AG04449 (cell line): ENCODE data around the gene ATP6V0A4.

Experiments used
- CTCF ChIA-PET: fragments of 350-600 bp; formaldehyde crosslinking; extraction: SDS; loops from one replicate; lab custom pipeline; 2021; ENCODE audit warnings: antibody characterized with exemption; lab: Yijun Ruan, JAX
- POLR2A ChIA-PET: fragments of 400-600, 350-600 bp; formaldehyde crosslinking; extraction: SDS; loops from one replicate; lab custom pipeline; 2020; ENCODE audit warnings: antibody characterized with exemption, inconsistent platforms; lab: Yijun Ruan, JAX
- DNase-seq: peaks from one replicate; pipeline ENCODE4 v3.0.0-alpha.2; 2010; ENCODE audit warnings: low read depth, low spot score
- H3K4me3 ChIP-seq: 2 replicates; pipeline ENCODE4 v1.5.1; 2011; ENCODE audit warnings: low read depth, mild to moderate bottlenecking, control low read depth, low read length
- TF ChIP-seq, protein P1 (sequence below): IDR thresholded peaks from one replicate; pipeline ENCODE4 v1.5.1; 2011; ENCODE audit warnings: mild to moderate bottlenecking, moderate library complexity, low read length, control low read depth, inconsistent platforms; ENCODE audit not compliant: insufficient read depth; ENCODE audit errors: missing control alignments

Gene ATP6V0A4

DNA sequence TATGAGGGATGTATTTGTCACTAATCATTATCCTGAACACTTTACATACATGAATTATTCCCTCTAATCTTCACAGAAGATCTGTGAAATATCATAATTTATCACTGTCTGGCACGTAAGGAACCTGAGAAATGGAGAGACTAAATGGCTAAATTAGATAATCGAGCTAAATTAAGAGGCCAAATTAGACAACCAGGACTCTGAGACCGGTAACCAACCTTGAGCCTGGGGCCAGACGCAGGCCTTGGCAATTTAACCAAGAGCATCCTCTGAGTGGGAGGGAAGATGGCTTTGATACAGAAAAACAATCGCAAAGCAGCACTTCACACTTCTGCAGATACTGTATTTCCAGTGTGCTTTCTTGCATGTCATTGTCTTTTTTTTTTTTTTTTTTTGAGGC lies 118.2 kb downstream of the ATP6V0A4 start:
- CTCF ChIA-PET = no interaction called here
- no peak for DNase-seq
- H3K4me3 ChIP-seq = no peak overlapping the region
- TF ChIP-seq, protein P1, sequence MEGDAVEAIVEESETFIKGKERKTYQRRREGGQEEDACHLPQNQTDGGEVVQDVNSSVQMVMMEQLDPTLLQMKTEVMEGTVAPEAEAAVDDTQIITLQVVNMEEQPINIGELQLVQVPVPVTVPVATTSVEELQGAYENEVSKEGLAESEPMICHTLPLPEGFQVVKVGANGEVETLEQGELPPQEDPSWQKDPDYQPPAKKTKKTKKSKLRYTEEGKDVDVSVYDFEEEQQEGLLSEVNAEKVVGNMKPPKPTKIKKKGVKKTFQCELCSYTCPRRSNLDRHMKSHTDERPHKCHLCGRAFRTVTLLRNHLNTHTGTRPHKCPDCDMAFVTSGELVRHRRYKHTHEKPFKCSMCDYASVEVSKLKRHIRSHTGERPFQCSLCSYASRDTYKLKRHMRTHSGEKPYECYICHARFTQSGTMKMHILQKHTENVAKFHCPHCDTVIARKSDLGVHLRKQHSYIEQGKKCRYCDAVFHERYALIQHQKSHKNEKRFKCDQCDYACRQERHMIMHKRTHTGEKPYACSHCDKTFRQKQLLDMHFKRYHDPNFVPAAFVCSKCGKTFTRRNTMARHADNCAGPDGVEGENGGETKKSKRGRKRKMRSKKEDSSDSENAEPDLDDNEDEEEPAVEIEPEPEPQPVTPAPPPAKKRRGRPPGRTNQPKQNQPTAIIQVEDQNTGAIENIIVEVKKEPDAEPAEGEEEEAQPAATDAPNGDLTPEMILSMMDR = no peak
- POLR2A ChIA-PET = no interaction called here

DNA sequence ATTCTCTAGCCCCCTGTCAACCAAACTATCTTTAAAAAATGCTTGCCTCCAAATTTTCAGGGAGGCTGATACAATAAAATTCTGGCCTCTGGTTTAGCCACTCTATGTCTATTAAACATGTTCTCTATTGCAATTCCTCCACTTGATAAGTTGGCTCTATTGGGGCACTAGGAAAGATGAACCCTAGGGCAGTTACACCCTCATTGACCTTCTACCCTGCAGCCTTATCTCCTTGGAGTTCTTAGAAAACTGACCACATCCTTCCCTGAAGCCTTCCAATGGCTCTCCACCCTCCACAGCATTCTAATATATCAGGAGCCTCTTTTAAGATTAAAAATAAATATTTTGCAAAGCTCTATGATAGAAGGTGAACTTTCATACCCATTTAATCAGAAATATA lies 127.4 kb downstream of the ATP6V0A4 start:
- no peak overlapping the region for H3K4me3 ChIP-seq
- TF ChIP-seq, protein P1 = no peak
- DNase-seq = no peak
- POLR2A ChIA-PET = no interaction called here
- CTCF ChIA-PET = no interaction called here

DNA sequence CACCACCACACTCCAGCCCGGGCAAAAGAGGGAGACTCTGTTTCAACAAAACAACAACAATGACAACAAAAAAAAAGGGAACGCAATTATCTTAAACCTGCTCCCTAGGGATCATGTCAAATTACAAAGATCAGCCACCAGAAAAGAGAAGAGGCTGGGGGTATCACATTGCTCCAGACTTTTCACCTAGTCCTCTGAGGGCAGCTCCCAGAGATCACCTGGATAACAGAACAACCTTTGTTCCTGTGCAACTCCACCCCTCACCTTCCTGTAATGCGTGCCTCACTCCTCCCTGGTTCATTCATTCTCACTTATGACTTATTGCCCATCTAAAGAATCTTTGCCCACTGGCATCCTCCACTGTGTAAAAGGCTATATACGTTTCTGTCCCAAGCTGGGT lies 128.6 kb downstream of the ATP6V0A4 start:
- H3K4me3 ChIP-seq = no peak overlapping the region
- TF ChIP-seq, protein P1 = no peak
- no peak for DNase-seq
- ChIA-PET CTCF (no interaction called here), POLR2A (interaction anchor here (0.7 kb wide), 1 partner anchor 90 kb away, joined by 3 read pairs; no protein-coding TSS in a partner anchor)

DNA sequence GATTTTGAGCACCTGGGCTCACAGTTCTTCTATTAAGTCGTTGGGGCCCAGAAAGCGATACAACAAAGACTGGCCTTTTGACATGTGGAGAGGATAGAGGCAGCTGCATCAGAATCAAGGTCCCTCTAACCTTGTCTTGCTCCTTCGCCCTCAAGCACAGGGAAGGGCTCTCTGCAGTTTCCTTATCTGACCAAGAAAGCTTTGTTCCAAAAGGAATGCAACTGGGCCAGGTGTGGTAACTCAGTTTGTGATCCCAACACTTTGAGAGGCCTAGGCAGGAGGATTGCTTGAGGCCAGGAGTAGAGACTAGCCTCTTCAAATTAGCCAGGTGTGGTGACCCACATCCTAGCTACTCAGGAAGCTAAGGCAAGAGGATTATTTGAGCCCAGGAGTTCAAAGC lies 129.1 kb downstream of the ATP6V0A4 start:
- CTCF ChIA-PET = no interaction called here
- POLR2A ChIA-PET = no interaction called here
- no peak for DNase-seq
- H3K4me3 ChIP-seq = no peak overlapping the region
- TF ChIP-seq, protein P1 = no peak

DNA sequence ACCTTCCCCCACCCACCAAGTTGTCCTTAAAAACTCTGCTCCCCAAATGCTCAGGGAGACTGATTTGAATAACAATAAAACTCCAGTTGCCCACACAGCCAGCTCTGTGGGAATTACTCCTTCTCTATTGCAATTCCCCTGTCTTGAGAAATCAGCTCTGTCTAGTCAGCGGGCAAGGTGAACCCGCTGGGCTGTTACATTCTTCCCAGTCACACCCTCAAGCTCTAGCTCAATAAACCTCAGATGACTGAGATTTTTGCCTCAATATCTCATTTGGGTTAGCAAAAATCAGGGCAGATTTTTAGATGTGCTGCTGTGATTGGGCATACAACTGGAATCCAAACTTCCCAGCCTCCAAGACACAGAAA lies 129.8 kb downstream of the ATP6V0A4 start:
- DNase-seq = no peak
- no peak overlapping the region for H3K4me3 ChIP-seq
- ChIA-PET CTCF (no interaction called here), POLR2A (no interaction called here)
- TF ChIP-seq, protein P1 = no peak

DNA sequence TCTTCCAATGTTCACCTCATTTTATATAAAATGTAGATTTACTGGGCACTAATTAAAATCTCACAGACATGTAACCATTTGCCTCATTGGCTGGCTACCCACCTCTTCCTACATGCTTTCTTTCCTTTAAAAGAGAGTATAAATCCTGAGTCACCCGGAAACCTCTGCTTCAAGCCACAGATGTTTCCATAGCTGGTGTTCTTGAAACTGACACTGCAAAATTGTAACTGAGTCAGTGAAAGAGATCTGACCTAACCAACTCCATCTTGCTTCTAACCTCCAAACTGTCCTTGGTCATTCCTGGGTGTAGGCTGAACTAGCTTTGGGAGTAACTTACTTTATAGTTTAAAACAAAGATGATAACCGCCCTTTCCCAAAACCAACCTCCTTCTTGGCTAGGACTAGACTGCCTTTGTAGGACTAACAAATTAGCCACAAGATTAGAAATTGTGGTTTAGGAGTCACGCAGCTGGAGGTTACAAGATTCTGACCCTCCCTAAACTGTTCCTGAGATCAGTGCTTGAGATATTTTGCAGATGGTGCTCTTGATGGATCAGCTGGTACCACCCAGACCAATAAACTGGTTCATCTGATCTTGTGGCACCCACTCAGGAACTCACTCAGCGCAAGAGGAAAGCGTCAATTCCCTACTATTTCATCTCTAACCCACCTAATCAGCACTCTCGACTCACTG lies 130.3 kb downstream of the ATP6V0A4 start:
- CTCF ChIA-PET = no interaction called here
- POLR2A ChIA-PET = no interaction called here
- DNase-seq = no peak
- TF ChIP-seq, protein P1 = no peak
- no peak overlapping the region for H3K4me3 ChIP-seq
